SK-N-SH (cell line): ENCODE measurements around the gene RADIL.

Source experiments
- FOXM1 ChIP-seq: IDR thresholded peaks from 2 replicates; pipeline ENCODE4 v1.4.0; 2012; ENCODE audit warnings: low read depth, mild to moderate bottlenecking
- TAF1 ChIP-seq: IDR thresholded peaks from 2 replicates; pipeline ENCODE4 v1.6.1; 2012; ENCODE audit warnings: low read depth, mild to moderate bottlenecking, low read length, moderate library complexity, borderline replicate concordance
- TF ChIP-seq, protein P1 (sequence below): fragments of 200-600 bp; sonication (generic); IDR thresholded peaks from 2 replicates; pipeline ENCODE4 v1.6.1; 2017; ENCODE audit warnings: antibody characterized with exemption, mild to moderate bottlenecking, moderate library complexity

- no peak for TF ChIP-seq FOXM1
- no peak for TF ChIP-seq TAF1
- TF ChIP-seq, protein P1, sequence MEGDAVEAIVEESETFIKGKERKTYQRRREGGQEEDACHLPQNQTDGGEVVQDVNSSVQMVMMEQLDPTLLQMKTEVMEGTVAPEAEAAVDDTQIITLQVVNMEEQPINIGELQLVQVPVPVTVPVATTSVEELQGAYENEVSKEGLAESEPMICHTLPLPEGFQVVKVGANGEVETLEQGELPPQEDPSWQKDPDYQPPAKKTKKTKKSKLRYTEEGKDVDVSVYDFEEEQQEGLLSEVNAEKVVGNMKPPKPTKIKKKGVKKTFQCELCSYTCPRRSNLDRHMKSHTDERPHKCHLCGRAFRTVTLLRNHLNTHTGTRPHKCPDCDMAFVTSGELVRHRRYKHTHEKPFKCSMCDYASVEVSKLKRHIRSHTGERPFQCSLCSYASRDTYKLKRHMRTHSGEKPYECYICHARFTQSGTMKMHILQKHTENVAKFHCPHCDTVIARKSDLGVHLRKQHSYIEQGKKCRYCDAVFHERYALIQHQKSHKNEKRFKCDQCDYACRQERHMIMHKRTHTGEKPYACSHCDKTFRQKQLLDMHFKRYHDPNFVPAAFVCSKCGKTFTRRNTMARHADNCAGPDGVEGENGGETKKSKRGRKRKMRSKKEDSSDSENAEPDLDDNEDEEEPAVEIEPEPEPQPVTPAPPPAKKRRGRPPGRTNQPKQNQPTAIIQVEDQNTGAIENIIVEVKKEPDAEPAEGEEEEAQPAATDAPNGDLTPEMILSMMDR, result no peak
These were observed 20.8 kb upstream of the RADIL start for GRCh38 chr7:4904346-4904745.
